Astrocyte (in vitro differentiated cells and primary cell): ENCODE data around the gene EVI2B. TPM values are rescaled to one million over a fixed set of nuclear protein-coding genes. Genes with fewer than 3 reads are reported as not detected.

ENCODE experiments used
- DNase-seq: peaks from one replicate; pipeline ENCODE4 v3.0.0-alpha.2; 2010; ENCODE audit warnings: low read depth
- FAIRE-seq: peaks from 2 replicates; lab custom pipeline; 2011; peaks lifted over from hg19 to GRCh38; lab: Jason Lieb, UNC
- H2AFZ ChIP-seq: 2 replicates; pipeline ENCODE4 v1.6.0; 2012; ENCODE audit warnings: low read depth, low read length, inconsistent platforms
- H3K27ac ChIP-seq: 2 replicates; pipeline ENCODE4 v1.5.1; 2011; ENCODE audit warnings: low read depth, low read length, inconsistent platforms
- H3K27me3 ChIP-seq: 2 replicates; pipeline ENCODE4 v1.6.0; 2011; ENCODE audit warnings: low read length, inconsistent platforms; ENCODE audit not compliant: insufficient read depth
- H3K36me3 ChIP-seq: 2 replicates; pipeline ENCODE4 v1.5.1; 2011; ENCODE audit warnings: low read length, inconsistent platforms; ENCODE audit not compliant: insufficient read depth
- H3K4me1 ChIP-seq: 2 replicates; pipeline ENCODE4 v1.5.1; 2011; ENCODE audit warnings: low read length, inconsistent platforms; ENCODE audit not compliant: insufficient read depth
- H3K4me2 ChIP-seq: 2 replicates; pipeline ENCODE4 v1.6.0; 2012; ENCODE audit warnings: low read length, inconsistent platforms
- H3K4me3 ChIP-seq: 2 replicates; pipeline ENCODE4 v1.5.1; 2011; ENCODE audit warnings: low read depth, mild to moderate bottlenecking, low read length, inconsistent platforms; ENCODE audit not compliant: insufficient read depth
- H3K79me2 ChIP-seq: 2 replicates; pipeline ENCODE4 v1.6.0; 2012; ENCODE audit warnings: mild to moderate bottlenecking, low read length, inconsistent platforms; ENCODE audit not compliant: insufficient read depth
- H3K9ac ChIP-seq: 2 replicates; pipeline ENCODE4 v1.6.0; 2012; ENCODE audit warnings: mild to moderate bottlenecking, low read length, inconsistent platforms
- H3K9me3 ChIP-seq: 2 replicates; pipeline ENCODE4 v1.5.1; 2012; ENCODE audit warnings: low read depth, mild to moderate bottlenecking, low read length, inconsistent platforms; ENCODE audit not compliant: insufficient read depth
- H4K20me1 ChIP-seq: 2 replicates; pipeline ENCODE4 v1.6.0; 2012; ENCODE audit warnings: low read length, inconsistent platforms; ENCODE audit not compliant: insufficient read depth
- H3K27ac Mint-ChIP-seq: one replicate; pipeline ENCODE4 v1.8.0; 2021; ENCODE audit warnings: mild to moderate bottlenecking, mixed read lengths; ENCODE audit not compliant: unreplicated experiment
- H3K27me3 Mint-ChIP-seq: one replicate; pipeline ENCODE4 v1.8.0; 2021; ENCODE audit warnings: low read depth, mixed read lengths; ENCODE audit not compliant: unreplicated experiment
- H3K36me3 Mint-ChIP-seq: one replicate; pipeline ENCODE4 v1.8.0; 2021; ENCODE audit warnings: low read depth, mixed read lengths; ENCODE audit not compliant: unreplicated experiment
- H3K4me1 Mint-ChIP-seq: one replicate; pipeline ENCODE4 v1.8.0; 2021; ENCODE audit warnings: low read depth, mixed read lengths; ENCODE audit not compliant: unreplicated experiment
- H3K4me3 Mint-ChIP-seq: one replicate; pipeline ENCODE4 v1.8.0; 2021; ENCODE audit warnings: mild to moderate bottlenecking, moderate library complexity, mixed read lengths; ENCODE audit not compliant: unreplicated experiment
- H3K9me3 Mint-ChIP-seq: one replicate; pipeline ENCODE4 v1.8.0; 2021; ENCODE audit warnings: mild to moderate bottlenecking, mixed read lengths; ENCODE audit not compliant: unreplicated experiment
- CTCF ChIP-seq: IDR thresholded peaks from 2 replicates; pipeline ENCODE4 v1.5.1; 2011; ENCODE audit warnings: low read depth, mild to moderate bottlenecking, inconsistent platforms, low read length, moderate library complexity; ENCODE audit not compliant: insufficient read depth
- EZH2 ChIP-seq: IDR thresholded peaks from 2 replicates; pipeline ENCODE4 v1.6.1; 2012; ENCODE audit warnings: mild to moderate bottlenecking, low read length, inconsistent platforms; ENCODE audit not compliant: insufficient read depth
- total RNA-seq: library from RNA; stranded (reverse); gene quantifications from 2 replicates; pipeline ENCODE4 v1.2.1, GENCODE V29; 2021

EVI2B gene
- total RNA-seq, 1 donor from 2014 or later, result 0.11 TPM

DNA sequence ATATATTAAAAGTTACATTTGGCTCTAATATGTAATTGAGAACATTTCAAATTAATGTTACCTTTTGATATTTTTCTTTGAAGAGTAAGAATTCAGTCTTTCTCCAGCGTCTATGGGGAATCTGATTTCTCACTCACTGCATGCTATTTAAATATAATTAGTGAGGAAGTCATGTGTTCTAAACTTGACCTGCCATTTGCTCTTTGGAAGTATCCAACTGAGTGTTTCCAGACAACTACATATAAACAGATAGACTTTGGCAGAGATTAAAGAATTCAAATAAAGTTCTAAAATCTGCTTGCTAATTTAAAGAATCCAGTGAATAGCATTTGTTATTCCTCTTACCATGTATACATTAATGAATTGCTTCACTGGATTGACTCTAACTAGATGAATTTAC lies 40.3 kb downstream of the EVI2B start:
- no peaks in the 10 kb centered on the region for H3K27me3 ChIP-seq
- no peak overlapping the region for H3K4me3 Mint-ChIP-seq
- H3K27ac ChIP-seq, result no peak overlapping the region
- no peaks in the 10 kb centered on the region for H3K27me3 Mint-ChIP-seq
- no peak overlapping the region for H2AFZ ChIP-seq
- H3K4me2 ChIP-seq, result no peak overlapping the region
- TF ChIP-seq EZH2 (no peak), CTCF (no peak)
- no peaks in the 10 kb centered on the region for H4K20me1 ChIP-seq
- H3K36me3 Mint-ChIP-seq, result peaks cover 6% of the 10 kb centered on the region
- peaks cover 21% of the 10 kb centered on the region for H3K4me1 Mint-ChIP-seq
- no peak overlapping the region for H3K27ac Mint-ChIP-seq
- peaks cover 14% of the 10 kb centered on the region for H3K36me3 ChIP-seq
- no peak overlapping the region for H3K9ac ChIP-seq
- peaks cover 5% of the 10 kb centered on the region for H3K79me2 ChIP-seq
- H3K4me1 ChIP-seq, result peaks cover 18% of the 10 kb centered on the region
- H3K9me3 Mint-ChIP-seq, result no peaks in the 10 kb centered on the region
- H3K4me3 ChIP-seq, result no peak overlapping the region
- no peaks in the 10 kb centered on the region for H3K9me3 ChIP-seq
- FAIRE-seq (no peak), DNase-seq (no peak)

DNA sequence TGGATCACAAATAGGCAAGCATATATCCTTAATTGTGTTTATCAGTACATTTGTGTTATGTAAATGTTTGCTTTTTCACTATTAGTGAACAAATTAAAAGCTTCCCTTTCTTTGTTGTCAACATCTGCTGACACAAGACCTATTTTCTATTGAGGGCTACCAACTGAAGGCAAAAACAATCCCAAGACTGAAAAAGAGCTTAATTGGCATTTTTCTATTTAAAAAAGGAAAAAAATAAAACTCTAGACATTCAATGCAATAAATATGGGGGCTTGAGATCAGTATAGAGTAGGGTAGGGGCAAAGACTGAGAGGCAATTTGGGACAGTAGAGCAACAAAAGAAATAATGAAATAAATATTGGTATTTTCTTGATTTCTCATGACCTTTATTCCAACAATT lies 41.1 kb downstream of the EVI2B start:
- FAIRE-seq (no peak), DNase-seq (no peak)
- peaks cover 8% of the 10 kb centered on the region for H3K36me3 Mint-ChIP-seq
- H3K27me3 Mint-ChIP-seq, result no peaks in the 10 kb centered on the region
- H3K9me3 Mint-ChIP-seq, result no peaks in the 10 kb centered on the region
- H3K4me3 ChIP-seq, result no peak overlapping the region
- H3K4me2 ChIP-seq, result no peak overlapping the region
- H3K4me3 Mint-ChIP-seq, result no peak overlapping the region
- no peaks in the 10 kb centered on the region for H4K20me1 ChIP-seq
- H3K27ac Mint-ChIP-seq, result no peak overlapping the region
- TF ChIP-seq CTCF, result no peak
- TF ChIP-seq EZH2, result no peak
- no peaks in the 10 kb centered on the region for H3K9me3 ChIP-seq
- peaks cover 5% of the 10 kb centered on the region for H3K79me2 ChIP-seq
- peaks cover 25% of the 10 kb centered on the region for H3K4me1 ChIP-seq
- H3K36me3 ChIP-seq, result peaks cover 14% of the 10 kb centered on the region
- H3K27ac ChIP-seq, result no peak overlapping the region
- no peak overlapping the region for H2AFZ ChIP-seq
- H3K4me1 Mint-ChIP-seq, result peaks cover 29% of the 10 kb centered on the region
- no peak overlapping the region for H3K9ac ChIP-seq
- no peaks in the 10 kb centered on the region for H3K27me3 ChIP-seq

GRCh38 chr17:31272236-31272635 lies 41.6 kb downstream of the EVI2B start:
- DNase-seq (no peak), FAIRE-seq (no peak)
- no peak overlapping the region for H3K4me3 ChIP-seq
- H4K20me1 ChIP-seq, result no peaks in the 10 kb centered on the region
- TF ChIP-seq EZH2 (no peak), CTCF (no peak)
- Mint-ChIP-seq H3K27ac (no peak overlapping the region), H3K36me3 (peaks cover 10% of the 10 kb centered on the region), H3K4me3 (no peak overlapping the region), H3K4me1 (peaks cover 34% of the 10 kb centered on the region), H3K27me3 (no peaks in the 10 kb centered on the region), H3K9me3 (no peaks in the 10 kb centered on the region)
- no peak overlapping the region for H3K27ac ChIP-seq
- no peaks in the 10 kb centered on the region for H3K27me3 ChIP-seq
- H3K9ac ChIP-seq, result no peak overlapping the region
- no peak overlapping the region for H2AFZ ChIP-seq
- H3K4me2 ChIP-seq, result no peak overlapping the region
- peaks cover 5% of the 10 kb centered on the region for H3K79me2 ChIP-seq
- H3K36me3 ChIP-seq, result peaks cover 14% of the 10 kb centered on the region
- no peaks in the 10 kb centered on the region for H3K9me3 ChIP-seq
- peaks cover 27% of the 10 kb centered on the region for H3K4me1 ChIP-seq
